Pancreas (tissue), 10 donors: ENCODE data around the gene NKAIN1. TPM values are rescaled to one million over a fixed set of nuclear protein-coding genes. Genes with fewer than 3 reads are reported as not detected.

ENCODE experiments used
- ATAC-seq, 4 donors: fragments of 200-7000 bp; cut with Tn5 transposase; one replicate each; pipeline versions ENCODE4 v1.8.0 to v1.9.1; 2020; ENCODE audit warnings: mild to moderate bottlenecking in 4 of 4, moderate library complexity in 4 of 4
- DNase-seq, 6 donors: peaks; one replicate each; pipeline ENCODE4 v3.0.0-alpha.2; 2020
- FAIRE-seq: peaks from 2 replicates; lab custom pipeline; 2012; peaks lifted over from hg19 to GRCh38; lab: Jason Lieb, UNC
- H3K27ac ChIP-seq, 4 donors: fragments of 200-600 bp; sonication (generic); 1 replicate in 3 of 4; 2 replicates in 1 of 4; pipeline versions ENCODE4 v1.5.0 to v1.8.0; 2020
- H3K27me3 ChIP-seq, 4 donors: fragments of 200-600 bp; one replicate each; pipeline ENCODE4 v1.8.0; 2021
- H3K36me3 ChIP-seq, 3 donors: fragments of 200-600 bp; sonication (generic) in 1 of 3; one replicate each; pipeline versions ENCODE4 v1.5.0 to v1.8.0; 2020 to 2021
- H3K4me1 ChIP-seq, 3 donors: fragments of 200-600 bp; one replicate each; pipeline ENCODE4 v1.8.0; 2021
- H3K4me3 ChIP-seq, 4 donors: fragments of 200-600 bp; sonication (generic) in 2 of 4; one replicate each; pipeline versions ENCODE4 v1.5.0 to v1.8.0; 2020 to 2021
- H3K9me3 ChIP-seq, 4 donors: fragments of 200-600 bp; one replicate each; pipeline ENCODE4 v1.8.0; 2021
- CTCF ChIP-seq, 4 donors: fragments of 200-600 bp; sonication (generic) in 3 of 4; IDR thresholded peaks; one replicate each; pipeline versions ENCODE4 v1.5.0 to v1.8.0; 2021; ENCODE audit warnings: antibody characterized with exemption in 4 of 4
- WGBS, 2 donors: extraction: QIAGEN DNeasy Blood & Tissue Kit; methylation state at CpG; one replicate each; pipeline ENCODE4 v1.1.7; 2013; 5-methylcytosine and 5-hydroxymethylcytosine counted together
- intact Hi-C, 3 donors: fragments of 100-400 bp; cut with DNase I; formaldehyde crosslinking; loops; one replicate each; pipeline versions ENCODE4 v1.11.1 to v1.14.2; 2022
- polyA plus RNA-seq, 2 donors: library from polyadenylated mRNA; stranded (reverse); fragments of 200-250 nt; gene quantifications; one replicate each; pipeline ENCODE4 v1.2.3, GENCODE V29; 2013
- total RNA-seq, 6 donors: library from RNA; stranded (reverse); fragmentation: NEBNext Ultra II Directional in 4 of 6; extraction: Animal tissue kit (Norgen Biotek cat#: 25700) in 4 of 6; gene quantifications; one replicate each; pipeline versions ENCODE4 v1.2.1 to v1.2.4, GENCODE V29; 2021 to 2023
- donor health status: healthy with polysubstance abuse.
- donor health status: DM: no; HTN: no; CAD: no; lungs with moderate emphysema.
- donor health status: DM: no; HTN: no; CAD: no.
- donor health status: control.
- donor health status: control.
- donor health status: Bipolar disorder and iron deficiency.
- donor health status: DM: yes; HTN: yes; CAD: no.
- donor health status: DM: no; HTN: no; CAD: no.
- donor health status: DM: no; HTN: no; CAD: no.
- donor health status: DM: yes; HTN: yes; CAD: no.

Gene NKAIN1
- total and polyA plus RNA-seq, 8 donors, result 0.12 to 0.73 (median 0.21) TPM; not detected in 2

- H3K27ac ChIP-seq, result no peak overlapping the region
- no peaks in the 10 kb centered on the region for H3K36me3 ChIP-seq
- H3K27me3 ChIP-seq, result no peaks in the 10 kb centered on the region
- intact Hi-C loops, result no loop called here
- DNase-seq (no peak), FAIRE-seq (no peak), ATAC-seq (no peak)
- WGBS, 2 donors, result 90% methylated on average over 7 of the region's 7 CpGs
- no peak for TF ChIP-seq CTCF (IDR thresholded peaks at IDR 0.05)
- no peak overlapping the region for H3K4me3 ChIP-seq
- H3K9me3 ChIP-seq, result no peaks in the 10 kb centered on the region
- H3K4me1 ChIP-seq, result no peaks in the 10 kb centered on the region
Observed at GRCh38 chr1:31133368-31133767, 106.3 kb downstream of the NKAIN1 start.

Other genes with a start within 250 kb of the NKAIN1 start
- 10 to 100 TPM; 35.5 to 75.8 (median 46.4) TPM for gene PUM1, start 174.2 kb downstream of the NKAIN1 start, total RNA-seq
- 10 to 100 TPM; 16.9 to 21.1 TPM for gene PUM1, start 174.2 kb downstream of the NKAIN1 start, polyA plus RNA-seq
- gene SNRNP40, start 56.9 kb upstream of the NKAIN1 start, total RNA-seq, result 10 to 100 TPM in 5 of 6 donors, 1 to 10 TPM in 1; 9.4 to 17.3 (median 15.5) TPM
- 10 to 100 TPM in 1 of 2 donors, 1 to 10 TPM in 1; 8.7 to 20.5 TPM for gene SNRNP40, start 56.9 kb upstream of the NKAIN1 start, polyA plus RNA-seq
- 10 to 100 TPM in 1 of 6 donors, 1 to 10 TPM in 5; 5.6 to 11.4 (median 8.2) TPM for gene ZCCHC17, start 57.1 kb upstream of the NKAIN1 start, total RNA-seq
- 10 to 100 TPM; 11.1 to 20.3 TPM for gene ZCCHC17, start 57.1 kb upstream of the NKAIN1 start, polyA plus RNA-seq
- 1 to 10 TPM in 3 of 6 donors, under 1 TPM in 1, not detected in 2; 0.72 to 3.6 (median 1.7) TPM for gene FABP3, start 133.2 kb upstream of the NKAIN1 start, total RNA-seq
- 1 to 10 TPM; 4.6 to 5.4 TPM for gene FABP3, start 133.2 kb upstream of the NKAIN1 start, polyA plus RNA-seq
- 10 to 100 TPM in 5 of 6 donors, 1 to 10 TPM in 1; 8.8 to 38.9 (median 15.4) TPM for gene SERINC2, start 173.3 kb upstream of the NKAIN1 start, total RNA-seq
- gene SERINC2, start 173.3 kb upstream of the NKAIN1 start, polyA plus RNA-seq, result 10 to 100 TPM; 29.9 to 36.4 TPM